ENCODE results near the gene PRR33.

Gene PRR33

DNA sequence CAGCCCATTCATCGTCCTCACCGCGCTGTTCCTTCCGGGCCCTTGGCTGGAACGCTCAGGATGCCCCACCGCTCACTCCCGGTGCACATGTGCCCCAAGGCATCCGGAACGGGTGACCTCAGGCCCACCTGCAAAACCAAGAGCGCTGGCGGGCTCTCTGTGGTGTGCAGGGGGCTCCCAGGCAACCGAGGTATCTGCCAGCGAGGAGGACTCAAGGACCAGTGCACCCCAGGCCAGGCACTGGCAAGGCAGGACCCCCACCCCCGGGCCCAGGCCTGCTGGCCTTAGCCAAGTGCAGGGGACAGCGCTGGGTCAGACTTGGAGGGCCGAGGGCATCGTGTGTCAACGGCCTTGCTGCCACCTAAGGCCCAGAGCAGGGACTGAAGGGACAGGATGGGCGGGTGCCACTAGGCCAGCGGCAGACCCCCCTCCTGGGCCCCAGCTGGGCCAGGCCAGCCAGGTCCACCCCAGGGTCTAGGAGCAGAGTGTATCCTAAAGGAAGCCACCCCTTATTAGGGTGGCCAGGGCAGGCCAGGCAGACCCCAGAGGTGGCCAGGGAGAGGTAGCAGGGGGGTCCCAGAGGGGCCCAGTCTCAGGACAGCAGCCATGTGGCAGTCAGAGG lies 36.3 kb upstream of the PRR33 start:
- DNase-seq = no peak

DNA sequence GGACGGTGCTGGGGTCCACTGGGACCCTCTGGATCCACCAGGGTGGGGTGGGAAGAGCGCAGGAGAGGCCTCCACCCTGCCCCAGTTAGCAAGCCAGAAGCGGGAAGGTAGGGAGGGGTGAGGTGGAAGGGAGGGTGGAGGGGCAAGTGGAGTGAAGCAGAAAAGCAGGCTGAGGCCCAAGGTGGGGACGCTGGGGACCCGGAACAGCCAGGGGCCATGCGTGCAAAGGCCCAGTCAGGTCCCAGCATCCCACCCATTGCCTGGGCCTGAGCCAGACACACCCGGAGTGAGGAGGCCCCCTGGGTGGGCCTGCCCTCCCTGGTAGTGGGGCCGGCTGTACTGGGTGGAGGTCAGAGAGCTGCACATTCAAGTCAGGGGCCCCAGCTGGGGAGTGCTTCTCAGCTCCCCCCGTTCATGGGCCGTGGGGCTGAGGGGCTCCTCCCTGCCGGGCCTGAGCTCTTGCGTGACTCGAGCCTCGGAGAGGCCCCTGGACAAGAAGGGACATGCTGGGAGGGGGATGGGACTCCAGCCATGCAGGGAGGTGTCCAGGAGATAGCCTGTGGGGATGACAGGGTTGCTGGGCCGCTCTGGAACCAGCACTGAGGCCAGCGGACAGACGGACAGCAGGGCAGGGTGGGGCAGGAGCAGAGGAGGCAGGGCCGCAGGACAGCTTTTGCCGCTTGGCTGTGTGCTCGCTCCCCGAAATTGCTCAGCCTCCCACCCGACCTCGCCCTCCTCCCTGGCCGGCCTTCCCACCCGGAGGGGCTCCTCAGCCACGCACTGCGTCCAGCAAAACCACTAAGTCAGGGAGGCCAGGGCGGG lies 35.5 kb upstream of the PRR33 start:
- DNase-seq = no peak

DNA sequence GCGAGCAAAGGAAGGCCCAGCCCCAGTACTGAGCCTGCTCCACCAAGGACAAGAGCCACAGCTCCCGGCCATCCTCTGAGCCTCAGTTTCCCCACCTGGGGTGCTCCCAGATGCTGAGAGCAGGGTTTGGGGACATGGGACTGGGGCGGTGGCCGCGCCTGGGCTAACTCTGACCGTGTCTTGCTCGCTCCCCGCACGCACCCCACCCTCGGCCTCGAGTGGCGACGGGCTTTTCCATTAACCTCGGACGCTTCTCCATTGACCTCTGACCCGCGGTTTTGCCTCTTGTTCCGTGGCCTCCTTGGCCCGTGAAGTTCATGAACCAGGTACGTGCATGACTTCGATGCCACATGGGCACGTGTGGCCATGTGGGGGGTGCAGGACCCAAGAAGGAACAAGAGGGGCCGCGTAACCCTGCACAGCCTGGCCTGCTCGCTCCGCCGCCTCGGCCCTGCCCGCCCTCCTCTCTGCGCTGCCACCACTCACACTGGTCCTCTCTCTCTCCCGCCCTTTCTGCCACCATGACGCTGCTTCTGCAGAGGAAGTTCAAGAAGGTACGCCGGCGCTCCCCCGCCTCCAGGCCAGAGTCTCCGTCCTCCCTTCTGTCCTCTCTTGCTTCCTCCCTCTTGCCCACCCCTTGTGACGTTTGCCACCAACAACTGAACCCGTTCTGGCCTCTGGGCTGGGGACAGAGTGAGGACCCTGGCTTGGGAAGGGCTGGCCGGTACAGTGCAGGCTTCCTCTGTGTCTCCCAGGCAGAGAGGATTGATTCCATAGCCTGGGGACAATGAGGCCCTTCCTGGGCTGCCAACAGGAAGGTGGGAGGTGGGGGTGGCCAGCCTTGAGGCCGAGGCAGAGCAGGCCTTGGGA lies 34.7 kb upstream of the PRR33 start:
- DNase-seq = no peak

DNA sequence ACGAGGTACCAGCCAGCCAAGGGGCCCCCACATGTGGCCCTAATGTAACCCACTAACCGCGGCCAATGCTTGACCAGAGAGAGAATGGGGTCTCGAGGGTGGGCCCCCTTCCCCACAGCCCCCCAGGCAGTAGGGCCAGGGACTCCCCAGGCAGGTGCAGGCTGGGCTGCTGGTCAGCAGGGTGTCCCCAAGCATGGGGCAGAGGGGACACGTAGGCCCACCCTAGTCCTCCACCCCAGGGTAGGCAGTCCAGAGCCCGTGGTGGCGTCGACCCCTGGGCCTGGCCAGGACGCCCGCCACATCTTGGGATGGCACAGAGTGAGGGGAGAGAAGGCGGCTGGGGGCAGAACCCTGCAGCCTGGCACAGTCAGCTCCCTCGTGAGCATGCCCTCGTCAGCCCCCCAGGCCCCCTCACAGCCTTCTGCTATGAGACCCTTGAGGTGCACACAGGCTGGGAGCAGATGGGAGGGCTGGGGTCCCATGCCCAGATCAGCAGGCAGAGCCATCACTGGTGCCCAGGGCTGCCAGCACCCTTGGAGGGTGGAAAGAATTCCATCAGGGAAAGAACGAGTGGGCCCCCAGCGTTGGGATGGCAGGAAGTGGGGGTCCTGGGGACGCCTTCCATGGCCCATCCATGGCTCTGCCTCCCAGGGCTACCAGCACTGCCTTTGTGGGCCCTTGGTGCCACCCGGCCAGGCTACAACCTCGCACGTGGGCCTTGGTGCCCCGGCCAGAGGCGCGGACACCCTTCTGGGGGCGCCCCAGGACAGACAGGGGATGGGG lies 33.9 kb upstream of the PRR33 start:
- no peak for DNase-seq

DNA sequence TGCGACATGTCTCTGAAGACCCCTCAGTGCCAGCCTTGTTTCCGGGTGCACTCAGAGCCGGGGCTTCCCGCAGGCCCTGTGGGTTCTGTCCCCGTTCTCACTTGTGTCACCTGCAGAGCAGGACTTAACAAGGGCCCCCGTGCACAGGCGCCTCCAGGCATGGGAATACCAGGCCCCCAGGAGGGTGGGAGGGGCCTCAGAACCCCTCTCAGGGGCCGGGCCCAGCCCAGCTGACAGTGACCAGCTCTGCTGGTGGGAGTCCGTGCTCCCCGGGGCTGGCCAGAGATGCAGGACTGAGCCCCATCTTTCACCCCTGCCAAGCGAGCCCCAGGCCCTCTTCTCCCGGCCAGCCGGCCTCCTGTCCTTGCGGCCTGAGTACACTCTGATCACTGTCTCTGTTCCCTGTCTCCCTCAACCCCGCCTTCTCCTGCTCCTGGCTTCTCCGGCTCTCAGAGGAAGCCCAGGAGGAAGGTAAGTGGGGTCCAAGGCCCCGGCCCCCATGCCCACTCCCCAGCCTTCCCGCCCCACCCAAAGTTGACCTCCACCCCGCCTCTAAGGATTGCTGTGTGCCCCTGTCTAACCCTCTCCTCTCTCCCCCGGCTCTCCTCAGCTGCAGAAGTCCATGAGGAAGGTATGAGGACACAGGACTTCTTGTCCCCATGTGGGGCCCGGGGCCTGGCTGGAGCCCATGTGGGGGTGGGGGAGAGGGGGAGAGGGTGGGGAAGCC lies 33.1 kb upstream of the PRR33 start:
- DNase-seq = no peak

DNA sequence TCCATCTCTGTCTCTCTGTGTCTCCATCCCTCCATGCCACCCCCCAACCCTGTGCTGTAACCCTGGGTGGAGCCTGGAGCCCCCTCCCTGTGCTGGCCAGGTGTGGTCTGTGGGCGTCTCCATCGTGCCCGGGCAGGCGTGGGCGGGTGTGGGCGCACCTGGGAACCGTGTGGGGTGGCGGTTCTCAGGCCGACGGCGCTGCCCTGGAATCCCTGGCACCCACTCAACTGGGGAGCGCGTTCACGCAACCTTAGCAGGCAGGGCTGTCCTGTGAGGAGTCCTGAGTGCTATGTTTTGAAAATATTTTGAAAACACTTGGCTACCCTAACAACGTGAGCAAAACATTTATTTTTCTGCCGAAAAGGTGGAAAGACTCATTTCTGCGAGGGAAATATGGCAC lies 32.5 kb upstream of the PRR33 start:
- no peak for DNase-seq

DNA sequence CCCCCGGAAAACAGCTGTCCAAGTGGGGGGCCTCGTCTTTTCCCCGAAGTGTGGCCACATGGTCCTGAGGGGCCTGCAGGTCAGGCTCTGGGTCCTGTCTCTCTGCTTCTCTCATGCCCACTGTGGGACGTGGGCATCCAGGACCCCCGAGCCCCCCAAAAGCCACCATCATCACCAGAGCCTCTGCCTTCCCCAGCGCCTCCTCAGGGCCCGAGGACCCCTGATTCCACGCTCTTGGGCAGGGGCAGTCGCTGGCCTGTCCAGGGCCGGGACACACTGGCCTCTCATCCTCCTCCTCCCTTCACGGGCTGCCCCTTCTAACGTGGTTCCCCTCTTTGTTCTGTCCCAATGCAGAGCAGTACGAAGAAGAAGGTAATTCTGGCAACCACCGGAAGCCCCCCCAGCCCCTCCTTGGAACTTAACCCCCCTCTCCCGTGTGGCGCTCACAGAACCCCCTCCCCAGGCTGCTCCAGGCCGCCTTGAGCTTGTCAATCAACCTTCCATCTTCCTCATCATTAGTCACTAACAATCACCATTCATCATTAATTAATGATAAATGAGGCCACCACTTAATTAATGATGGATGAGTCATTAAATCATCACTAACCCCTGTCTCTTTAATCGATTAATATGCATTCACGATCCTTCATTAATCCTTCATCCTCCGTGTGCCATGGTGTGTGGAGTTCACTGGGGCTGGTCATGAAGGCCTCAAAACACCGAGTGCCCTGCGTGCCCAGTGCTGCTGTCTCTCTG lies 31.7 kb upstream of the PRR33 start:
- DNase-seq = no peak

DNA sequence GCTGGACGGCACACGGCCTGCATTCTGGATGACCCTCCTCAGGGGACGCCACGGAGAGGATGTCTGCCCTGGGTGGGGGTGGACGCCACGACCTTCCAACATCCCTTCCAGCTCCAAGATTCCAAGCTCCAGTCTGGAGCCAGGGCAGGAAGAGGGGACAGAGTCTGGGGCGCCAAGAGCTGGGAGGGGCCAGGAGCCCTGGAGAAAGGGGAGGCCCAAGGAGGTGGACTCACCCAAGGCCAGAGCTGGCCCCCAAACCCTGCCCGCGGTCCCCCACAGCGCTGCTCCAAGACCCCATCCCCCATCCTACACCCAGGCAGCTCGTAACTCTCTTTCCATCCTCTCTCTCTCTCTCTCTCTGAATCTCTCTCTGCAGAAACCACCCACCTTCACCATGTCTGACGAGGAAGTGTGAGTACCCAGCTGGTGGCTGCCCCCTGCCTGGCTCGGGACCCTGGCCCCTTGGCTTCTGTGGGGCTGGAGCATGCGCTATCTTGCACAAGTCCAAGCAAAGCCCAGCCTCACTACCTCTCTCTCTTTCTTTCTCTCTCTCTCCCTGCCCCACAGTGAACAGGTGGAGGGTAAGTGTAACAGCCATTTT lies 30.9 kb upstream of the PRR33 start:
- no peak for DNase-seq

DNA sequence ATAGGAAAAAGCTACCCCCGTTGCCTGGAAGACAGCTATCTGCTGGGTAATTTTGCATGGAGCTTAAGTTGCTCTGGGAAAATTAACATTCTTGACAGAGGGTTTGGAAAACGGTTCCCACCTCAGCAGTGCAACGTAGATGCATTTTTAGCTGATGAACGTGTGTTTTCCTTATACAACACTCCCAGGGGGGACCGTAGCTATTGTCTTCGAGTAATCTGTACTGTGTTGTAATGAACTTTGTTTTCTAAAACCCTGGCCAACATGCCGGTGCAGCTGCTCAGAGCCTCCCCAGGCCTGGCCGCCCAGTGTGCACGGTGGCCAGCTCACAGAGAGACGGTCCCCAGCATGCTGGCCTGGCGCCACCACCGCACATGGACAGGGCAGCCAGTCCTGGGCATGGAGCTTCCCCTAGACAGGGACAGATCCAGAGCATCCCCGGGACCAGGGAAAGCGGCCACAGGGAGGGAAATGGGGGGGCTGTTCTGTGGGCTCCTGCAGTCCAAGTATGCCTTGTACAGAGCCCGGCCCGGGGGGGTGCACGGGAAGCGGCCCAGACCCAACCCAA lies 30.0 kb upstream of the PRR33 start:
- DNase-seq = no peak

DNA sequence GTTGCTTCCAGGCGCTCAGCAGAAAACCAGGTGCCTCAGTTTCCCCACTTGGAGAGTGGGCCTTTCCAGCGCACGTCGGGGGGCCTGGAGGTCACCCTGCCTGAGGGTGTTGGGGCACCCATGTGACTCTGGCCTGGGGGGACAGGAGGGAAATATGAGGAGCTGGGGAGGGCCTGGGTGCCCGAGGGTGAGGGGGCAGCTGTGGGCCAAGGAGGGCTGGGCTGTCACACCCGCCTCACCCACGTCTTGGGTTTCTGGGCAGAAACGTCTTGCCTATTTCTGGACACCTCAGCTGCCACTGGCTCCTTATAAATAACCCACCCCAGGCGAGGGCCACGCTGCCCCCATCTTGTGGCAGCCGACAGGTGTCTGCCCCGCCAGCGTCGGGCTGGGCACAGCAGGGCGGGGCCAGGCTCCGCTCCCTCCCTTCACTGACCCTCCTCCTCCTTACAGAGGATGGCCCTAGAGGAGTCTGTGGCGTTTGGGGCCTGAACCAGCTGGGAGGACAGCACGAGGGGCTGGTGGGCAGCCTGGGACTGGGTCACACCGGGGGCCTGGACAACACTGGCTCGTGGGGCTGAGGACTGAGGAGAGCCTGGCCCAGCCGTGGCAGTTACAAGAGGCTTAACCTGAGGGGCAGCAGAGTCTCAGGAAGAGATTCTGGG lies 29.3 kb upstream of the PRR33 start:
- DNase-seq = no peak

DNA sequence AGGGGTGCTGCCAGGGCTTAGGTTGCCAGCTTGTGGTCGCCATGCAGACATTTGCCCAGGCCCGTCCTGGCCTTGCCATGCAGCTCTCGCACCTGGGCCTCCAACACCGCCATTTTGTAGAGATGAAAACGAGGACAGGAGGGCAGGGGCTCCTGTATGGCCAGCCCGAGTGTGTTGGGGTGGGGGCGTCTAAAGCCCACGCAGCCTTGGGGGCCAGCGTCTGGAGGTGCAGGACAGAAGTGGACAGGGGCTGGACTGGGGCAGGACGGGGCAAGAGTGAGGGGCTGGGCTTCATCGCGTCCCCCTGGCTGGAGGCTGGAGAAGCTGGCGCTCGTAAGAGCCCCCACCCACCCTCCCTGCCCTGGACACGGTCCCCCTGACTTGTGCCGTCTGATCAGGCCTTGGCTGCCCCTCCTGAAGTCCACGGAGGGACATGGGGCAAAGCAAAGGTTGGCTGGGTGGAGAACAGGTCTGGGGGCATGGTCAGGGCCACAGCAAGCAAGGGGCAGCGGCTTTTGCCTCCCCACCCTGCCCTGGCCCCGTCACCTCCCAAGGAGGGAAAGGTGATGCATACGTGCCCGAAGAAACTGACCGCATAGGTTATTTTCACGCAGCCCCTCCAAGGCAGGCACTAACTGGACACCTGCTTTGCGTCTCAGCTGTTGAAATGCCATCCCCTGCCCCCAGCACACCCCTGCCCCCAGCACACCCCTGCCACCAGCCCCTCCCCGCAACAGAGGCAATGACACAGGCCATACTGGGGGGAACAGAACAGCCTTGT lies 28.6 kb upstream of the PRR33 start:
- DNase-seq = no peak

DNA sequence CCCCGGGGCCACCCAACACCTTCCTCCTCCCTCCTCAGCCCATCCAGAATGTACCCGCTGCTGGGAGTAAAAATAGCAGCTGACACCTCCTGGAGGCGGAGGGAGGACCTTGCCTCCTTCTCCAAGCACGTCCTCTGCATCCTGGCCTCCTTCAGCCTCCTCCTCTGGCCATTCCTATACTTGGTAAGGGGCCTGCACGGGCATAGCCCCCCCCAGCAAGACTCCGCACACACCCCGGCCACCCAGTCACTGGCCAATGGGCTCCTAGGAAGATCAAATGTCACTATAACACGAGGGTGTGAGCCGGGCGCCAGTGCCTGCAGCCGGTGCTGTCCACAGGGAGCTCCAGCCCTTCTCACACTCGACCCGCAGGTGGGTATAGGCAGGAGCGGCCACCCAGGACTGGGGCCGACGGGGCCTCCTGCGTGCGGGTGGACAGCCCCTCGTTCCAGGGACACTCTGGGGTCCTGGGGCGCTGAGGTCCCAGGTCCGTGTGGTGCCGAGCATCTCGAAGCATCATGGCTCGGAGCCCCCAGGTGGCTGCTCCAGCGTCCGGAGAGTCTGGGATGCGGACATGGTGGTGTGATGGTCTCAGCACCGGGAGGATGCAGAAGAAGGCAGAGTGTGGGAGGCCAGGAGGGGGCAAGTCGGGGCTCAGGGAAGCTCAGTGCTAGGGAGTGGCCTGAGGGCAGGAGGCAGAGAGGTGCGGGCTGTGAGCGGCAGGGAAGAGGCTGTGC lies 27.9 kb upstream of the PRR33 start, which contains the start of gene TNNT3:
Gene TNNT3, plus strand, starts transcription at position 313 of the 737 bp plus-strand sequence. CDS start 3,172 bp downstream, outside the sequence.
- no peak for DNase-seq

DNA sequence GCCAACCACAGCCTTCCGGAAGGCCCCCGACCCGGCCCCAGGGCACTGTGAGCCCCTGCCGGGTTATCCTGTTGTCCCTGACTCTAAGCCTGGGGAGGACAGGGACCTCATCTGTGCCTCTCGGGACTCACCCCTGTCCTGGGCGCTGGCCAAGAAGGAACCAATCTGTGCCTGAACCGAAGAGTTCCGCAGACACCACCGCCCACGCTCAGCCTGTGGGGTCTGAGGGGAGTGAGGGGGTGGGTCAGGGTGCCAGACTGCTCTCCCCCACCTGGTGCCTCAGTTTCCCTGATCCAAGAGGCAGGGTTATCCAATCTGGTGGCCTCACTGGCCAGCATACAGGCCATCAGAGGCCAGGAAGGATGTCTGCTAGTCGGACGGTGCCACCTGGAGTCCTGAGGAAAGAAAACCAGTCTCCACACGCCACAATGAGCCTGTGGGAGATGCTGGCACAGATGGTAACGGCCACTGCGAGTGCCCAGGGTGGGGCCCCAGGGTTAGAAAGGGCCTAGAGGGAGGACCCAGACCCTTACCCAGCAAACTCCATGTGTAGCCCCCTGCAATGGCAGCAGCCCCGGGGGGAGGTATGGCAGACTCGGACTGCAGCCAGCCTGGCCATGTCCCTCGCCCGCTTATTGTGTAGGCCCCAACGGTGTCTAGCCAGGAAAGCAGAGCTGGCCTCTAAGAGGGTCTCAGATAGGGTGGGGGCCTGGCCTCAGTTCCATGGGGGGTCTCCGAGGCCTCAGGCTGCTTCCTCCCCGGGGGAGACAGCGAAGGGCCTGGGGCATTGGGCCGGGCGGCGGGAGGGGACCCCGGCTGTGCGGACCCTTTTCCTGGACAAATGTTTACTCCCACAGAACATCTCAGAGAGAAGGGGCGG lies 27.0 kb upstream of the PRR33 start:
- no peak for DNase-seq

DNA sequence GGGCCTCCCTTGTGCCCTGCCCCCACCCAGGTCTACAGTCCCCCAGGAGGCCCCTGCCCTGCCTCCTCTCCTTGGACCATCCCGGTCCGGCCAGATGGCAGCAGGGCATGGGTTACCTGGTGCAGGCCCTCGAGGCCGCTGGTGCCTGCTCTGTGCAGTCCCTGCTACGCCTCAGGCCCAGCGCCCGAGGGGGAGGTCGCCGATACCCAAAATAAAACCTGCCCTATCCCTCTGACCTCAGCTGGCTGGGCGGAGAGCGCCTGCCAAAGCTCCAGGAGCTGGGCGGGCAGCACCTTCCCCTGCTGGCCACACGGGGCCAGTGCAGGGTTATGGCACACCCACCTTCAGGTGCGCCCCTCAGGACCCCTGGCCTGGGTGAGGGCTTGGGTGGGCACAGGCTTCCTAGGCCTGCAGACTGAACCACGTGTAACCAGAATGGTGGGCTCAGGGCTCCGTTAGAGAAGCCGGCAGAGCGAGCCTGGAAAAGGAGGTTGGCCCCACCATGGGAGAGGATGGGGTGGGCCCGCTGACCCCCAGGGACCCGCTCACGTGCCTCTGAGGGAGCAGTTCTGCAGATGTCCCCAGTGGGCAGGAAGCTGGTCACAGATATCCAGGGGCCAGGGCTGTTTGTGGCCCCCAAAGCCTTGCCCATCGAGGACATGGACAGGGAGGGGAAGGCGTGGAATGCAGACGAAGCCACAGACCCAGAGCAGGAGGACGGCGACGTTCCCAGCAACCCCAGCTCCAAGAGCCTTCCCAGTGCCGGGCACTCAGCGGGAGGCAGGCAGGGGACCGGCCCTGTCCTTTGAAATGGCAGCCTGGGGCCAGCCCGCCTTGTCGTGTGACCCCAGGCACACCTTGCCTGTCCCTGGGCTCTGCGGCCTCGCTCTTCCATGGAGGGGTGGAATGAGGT lies 26.1 kb upstream of the PRR33 start:
- no peak for DNase-seq

DNA sequence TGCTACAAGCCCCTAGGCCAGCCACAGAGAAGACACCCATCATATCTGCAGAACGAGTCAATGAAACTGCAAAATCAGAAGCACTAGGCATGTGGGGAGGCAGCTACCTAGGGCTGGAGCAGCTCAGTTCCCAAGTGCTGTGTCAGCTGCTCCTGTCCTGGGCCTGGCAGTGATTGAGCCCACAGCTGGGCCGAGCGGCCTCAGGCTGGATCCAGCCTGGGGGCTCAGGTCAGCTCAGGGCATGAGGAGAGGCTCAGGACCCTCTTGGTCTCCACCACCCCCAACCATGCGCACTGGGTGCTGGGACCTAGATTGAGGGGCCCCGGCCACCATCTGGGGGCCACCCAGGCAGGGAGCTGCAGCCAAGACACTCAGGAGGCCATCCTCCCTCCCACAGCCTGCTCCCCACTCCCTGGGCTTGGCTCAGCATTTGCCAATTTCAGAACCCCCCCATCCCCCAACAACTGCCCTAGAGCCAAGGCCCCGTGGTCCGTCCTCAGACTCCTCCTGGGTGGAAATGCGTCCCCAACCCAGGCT lies 25.4 kb upstream of the PRR33 start:
- DNase-seq = no peak

Measured in cortex of kidney (tissue), 1 donor.